T-cell (primary cell): ENCODE results near the gene TSHZ3. TPM values are rescaled to one million over a fixed set of nuclear protein-coding genes. Genes with fewer than 3 reads are reported as not detected.

Source experiments
- ATAC-seq, 4 experiments: fragments of 200-7000 bp in 3 of 4; fragments of 150-1000 bp in 1 of 4; cut with Tn5 transposase; replicated peaks in 1 of 4; 1 replicate in 3 of 4; 2 replicates in 1 of 4; pipeline ENCODE4 v1.10.0; 2021; ENCODE audit warnings: moderate library complexity in 3 of 4, mild to moderate bottlenecking in 2 of 4, moderate number of reproducible peaks in 1 of 4
- CTCF ChIA-PET, 2 donors: fragments of 300-600 bp; sonication (Branson Sonifier 250); formaldehyde crosslinking; loops; one replicate each; lab custom pipeline; 2022; ENCODE audit warnings: antibody characterized with exemption in 2 of 2; lab: Charles Lee
- POLR2A ChIA-PET, 2 donors: fragments of 300-600 bp; sonication (Branson Sonifier 250); formaldehyde crosslinking; loops; one replicate each; lab custom pipeline; 2022; ENCODE audit warnings: antibody characterized with exemption in 2 of 2; lab: Charles Lee
- DNase-seq, 35 experiments: peaks; one replicate each; pipeline versions ENCODE4 v3.0.0 to v3.0.0-alpha.2; 2013 to 2023
- H3K27ac ChIP-seq: one replicate; pipeline ENCODE4 v1.5.1; 2013; ENCODE audit warnings: low read length
- H3K27me3 ChIP-seq, 2 experiments: replicated peaks in 1 of 2; 1 replicate in 1 of 2; 2 replicates in 1 of 2; pipeline versions ENCODE4 v1.6.1 to v1.7.0; 2013; ENCODE audit warnings: low read length in 1 of 2, mixed read lengths in 1 of 2; ENCODE audit not compliant: control insufficient read depth in 2 of 2, insufficient read depth in 2 of 2; ENCODE audit errors: extremely low read depth in 1 of 2
- H3K36me3 ChIP-seq, 2 donors: 1 replicate in 1 of 2; 2 replicates in 1 of 2; pipeline versions ENCODE4 v1.6.1 to v1.7.0; 2013; ENCODE audit warnings: low read length in 1 of 2; ENCODE audit not compliant: control insufficient read depth in 2 of 2, insufficient read depth in 1 of 2; ENCODE audit errors: extremely low read depth in 1 of 2
- H3K4me1 ChIP-seq, 2 experiments: 1 replicate in 1 of 2; 2 replicates in 1 of 2; pipeline versions ENCODE4 v1.6.1 to v1.7.0; 2013; ENCODE audit warnings: low read length in 2 of 2, mixed read lengths in 1 of 2; ENCODE audit not compliant: insufficient read depth in 2 of 2, control insufficient read depth in 1 of 2; ENCODE audit errors: extremely low read depth in 1 of 2
- H3K4me3 ChIP-seq, 2 donors: 1 replicate in 1 of 2; 2 replicates in 1 of 2; pipeline versions ENCODE4 v1.5.1 to v1.7.0; 2013; ENCODE audit warnings: mild to moderate bottlenecking in 2 of 2, low read length in 1 of 2, moderate library complexity in 1 of 2; ENCODE audit not compliant: control insufficient read depth in 1 of 2; ENCODE audit errors: extremely low read depth in 1 of 2
- H3K9me3 ChIP-seq: 2 replicates; pipeline ENCODE4 v1.7.0; 2013
- H3K27ac Mint-ChIP-seq, 2 donors: one replicate each; pipeline ENCODE4 v1.8.0; 2020 to 2021; ENCODE audit warnings: mild to moderate bottlenecking in 2 of 2, mixed read lengths in 2 of 2
- H3K27me3 Mint-ChIP-seq, 2 donors: one replicate each; pipeline ENCODE4 v1.8.0; 2021 to 2022; ENCODE audit warnings: mixed read lengths in 2 of 2
- H3K36me3 Mint-ChIP-seq: one replicate; pipeline ENCODE4 v1.8.0; 2021; ENCODE audit warnings: mixed read lengths
- H3K4me1 Mint-ChIP-seq, 3 donors: one replicate each; pipeline ENCODE4 v1.8.0; 2020 to 2022; ENCODE audit warnings: mixed read lengths in 3 of 3, mild to moderate bottlenecking in 1 of 3
- H3K4me3 Mint-ChIP-seq, 3 donors: one replicate each; pipeline ENCODE4 v1.8.0; 2020 to 2022; ENCODE audit warnings: mild to moderate bottlenecking in 3 of 3, mixed read lengths in 3 of 3, moderate library complexity in 3 of 3
- H3K9me3 Mint-ChIP-seq, 3 donors: one replicate each; pipeline ENCODE4 v1.8.0; 2020 to 2022; ENCODE audit warnings: mixed read lengths in 3 of 3
- WGBS: methylation state at CpG from one replicate; pipeline ENCODE4 v1.1.5; 2013; ENCODE audit warnings: missing lambda C conversion rate; ENCODE audit not compliant: insufficient coverage; 5-methylcytosine and 5-hydroxymethylcytosine counted together
- total RNA-seq, 35 experiments: library from RNA in 6 of 35; stranded (reverse) in 6 of 35; fragments of 120-200 nt in 1 of 35; gene quantifications; one replicate each; pipeline versions ENCODE4 v1.2.1 to v1.2.4 and lab custom pipeline; 2013 to 2026

Gene TSHZ3
- total RNA-seq, 5 donors from 2014 or later (not counting 1 experiment from before 2014, with no cell fraction given) = 0.18 to 1.4 (median 0.54) TPM

DNA sequence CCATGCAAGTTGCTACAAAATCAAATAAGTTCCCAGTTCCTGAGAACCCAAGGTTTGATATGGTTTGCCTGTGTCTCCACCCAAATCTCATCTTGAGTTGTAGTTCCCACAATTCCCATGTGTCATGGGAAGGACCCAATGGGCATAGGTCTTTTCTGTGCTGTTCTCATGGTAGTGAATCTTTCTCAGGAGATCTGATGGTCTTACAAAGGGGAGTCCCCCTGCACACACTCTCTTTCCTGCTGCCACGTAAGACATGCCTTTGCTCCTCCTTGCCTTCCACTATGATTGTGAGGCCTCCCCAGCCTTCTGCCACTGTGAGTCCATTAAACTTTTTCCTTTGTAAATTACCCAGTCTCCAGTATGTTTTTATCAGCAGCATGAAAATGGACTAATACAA lies 28.5 kb upstream of the TSHZ3 start:
- H3K9me3 Mint-ChIP-seq = no peaks in the 10 kb centered on the region
- Histone ChIP-seq H3K27ac (no peak overlapping the region), H3K4me3 (no peak overlapping the region), H3K36me3 (no peaks in the 10 kb centered on the region), H3K27me3 (peaks cover 0 to 42% of the 10 kb centered on the region in 2 experiments), H3K9me3 (no peaks in the 10 kb centered on the region), H3K4me1 (peaks cover 0 to under 1% of the 10 kb centered on the region in 2 experiments)
- no peaks in the 10 kb centered on the region for H3K36me3 Mint-ChIP-seq
- H3K4me1 Mint-ChIP-seq = peaks cover 4 to 12% (median 11%) of the 10 kb centered on the region in 3 donors
- no CpG with 5 or more reads among the region's 1 CpG for WGBS
- H3K27me3 Mint-ChIP-seq = peaks cover 27 to 34% of the 10 kb centered on the region in 2 donors
- H3K27ac Mint-ChIP-seq = no peak overlapping the region
- ATAC-seq (no peak), DNase-seq (no peak)
- CTCF ChIA-PET = no interaction called here
- POLR2A ChIA-PET = no interaction called here
- no peak overlapping the region for H3K4me3 Mint-ChIP-seq

GRCh38 chr19:31372246-31372781 lies 23.1 kb upstream of the TSHZ3 start:
- peaks cover 16 to 32% (median 24%) of the 10 kb centered on the region in 3 donors for H3K4me1 Mint-ChIP-seq
- ChIA-PET CTCF (no interaction called here), POLR2A (no interaction called here)
- no peak overlapping the region for H3K4me3 Mint-ChIP-seq
- peaks cover 22 to 34% of the 10 kb centered on the region in 2 donors for H3K27me3 Mint-ChIP-seq
- peak in 5 of 35 experiments; percentile 4 to 53 (median 16) for DNase-seq
- H3K36me3 Mint-ChIP-seq = no peaks in the 10 kb centered on the region
- ATAC-seq = peak; percentile 45 to 77 (median 63)
- Histone ChIP-seq H3K4me1 (peaks cover 2 to 13% of the 10 kb centered on the region in 2 experiments), H3K27ac (no peak overlapping the region), H3K36me3 (no peaks in the 10 kb centered on the region), H3K9me3 (no peaks in the 10 kb centered on the region), H3K27me3 (peaks cover 0 to 26% of the 10 kb centered on the region in 2 experiments), H3K4me3 (no peak overlapping the region)
- no peak overlapping the region for H3K27ac Mint-ChIP-seq
- 0% methylated on average over 1 of the region's 2 CpGs for WGBS
- H3K9me3 Mint-ChIP-seq = no peaks in the 10 kb centered on the region

DNA sequence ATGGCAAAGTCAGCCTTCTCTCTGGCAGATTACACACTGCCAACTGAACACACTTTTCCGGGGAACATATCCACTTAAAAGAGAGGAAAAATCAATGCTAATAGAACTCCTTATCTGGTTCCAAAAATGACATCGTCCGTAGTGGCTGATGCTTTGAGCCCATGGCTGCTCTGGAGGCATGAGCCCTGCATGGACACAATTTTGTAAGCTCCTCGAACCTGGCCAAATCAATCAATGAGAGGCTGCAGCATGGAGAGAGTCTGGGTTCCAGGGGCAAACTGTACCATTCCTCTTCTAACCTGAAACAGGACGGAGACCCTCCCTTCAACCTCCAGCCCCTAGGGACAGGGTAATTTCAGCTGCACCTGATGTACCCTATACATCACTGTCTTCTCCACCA lies 21.0 kb upstream of the TSHZ3 start:
- Histone ChIP-seq H3K27me3 (peaks cover 0 to 37% of the 10 kb centered on the region in 2 experiments), H3K36me3 (no peaks in the 10 kb centered on the region), H3K9me3 (no peaks in the 10 kb centered on the region), H3K4me3 (no peak overlapping the region), H3K4me1 (peaks cover 2 to 13% of the 10 kb centered on the region in 2 experiments), H3K27ac (no peak overlapping the region)
- peaks cover 16 to 32% (median 24%) of the 10 kb centered on the region in 3 donors for H3K4me1 Mint-ChIP-seq
- ATAC-seq (no peak), DNase-seq (no peak)
- no peaks in the 10 kb centered on the region for H3K9me3 Mint-ChIP-seq
- ChIA-PET CTCF (no interaction called here), POLR2A (no interaction called here)
- H3K4me3 Mint-ChIP-seq = no peak overlapping the region
- no peaks in the 10 kb centered on the region for H3K36me3 Mint-ChIP-seq
- H3K27me3 Mint-ChIP-seq = peaks cover 35 to 44% of the 10 kb centered on the region in 2 donors
- 57% methylated on average over 3 of the region's 5 CpGs for WGBS
- no peak overlapping the region for H3K27ac Mint-ChIP-seq

GRCh38 chr19:31364963-31365362 lies 15.7 kb upstream of the TSHZ3 start:
- Histone ChIP-seq H3K36me3 (no peaks in the 10 kb centered on the region), H3K27me3 (peaks cover 3 to 34% of the 10 kb centered on the region in 2 experiments), H3K4me3 (no peak overlapping the region), H3K27ac (no peak overlapping the region), H3K4me1 (no peaks in the 10 kb centered on the region), H3K9me3 (no peaks in the 10 kb centered on the region)
- ATAC-seq (no peak), DNase-seq (no peak)
- no peaks in the 10 kb centered on the region for H3K36me3 Mint-ChIP-seq
- WGBS = 73% methylated on average over 1 of the region's 3 CpGs
- no peak overlapping the region for H3K4me3 Mint-ChIP-seq
- CTCF ChIA-PET = no interaction called here
- no peaks in the 10 kb centered on the region for H3K9me3 Mint-ChIP-seq
- H3K27ac Mint-ChIP-seq = no peak overlapping the region
- POLR2A ChIA-PET = no interaction called here
- peaks cover 51 to 59% of the 10 kb centered on the region in 2 donors for H3K27me3 Mint-ChIP-seq
- no peaks in the 10 kb centered on the region for H3K4me1 Mint-ChIP-seq

DNA sequence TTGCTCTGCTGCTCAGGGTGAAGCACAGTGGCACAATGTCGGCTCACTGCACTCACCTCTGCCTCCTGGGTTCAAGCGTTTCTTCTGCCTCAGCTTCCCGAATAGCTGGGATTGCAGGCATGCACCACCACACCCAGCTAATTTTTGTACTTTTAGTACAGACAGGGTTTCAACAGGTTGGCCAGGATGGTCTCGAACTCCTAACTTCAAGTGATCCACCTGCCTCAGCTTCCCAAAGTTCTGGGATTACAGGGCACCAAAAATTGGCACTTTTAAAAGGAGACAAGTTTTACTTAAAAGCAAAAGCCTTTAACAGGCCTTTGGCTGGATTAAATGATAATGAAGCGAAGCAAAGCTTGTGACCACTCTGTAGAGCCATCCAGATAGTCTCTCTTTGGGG lies 12.5 kb upstream of the TSHZ3 start:
- ATAC-seq (no peak), DNase-seq (no peak)
- Mint-ChIP-seq H3K4me1 (peaks cover under 1 to 5% (median 3%) of the 10 kb centered on the region in 3 donors), H3K9me3 (no peaks in the 10 kb centered on the region), H3K4me3 (no peak overlapping the region), H3K36me3 (no peaks in the 10 kb centered on the region), H3K27ac (no peak overlapping the region), H3K27me3 (peaks cover 63 to 73% of the 10 kb centered on the region in 2 donors)
- 78% methylated on average over 5 of the region's 5 CpGs for WGBS
- Histone ChIP-seq H3K36me3 (no peaks in the 10 kb centered on the region), H3K27ac (no peak overlapping the region), H3K4me3 (no peak overlapping the region), H3K27me3 (peaks cover 8 to 43% of the 10 kb centered on the region in 2 experiments), H3K4me1 (peaks cover 0 to 6% of the 10 kb centered on the region in 2 experiments), H3K9me3 (no peaks in the 10 kb centered on the region)
- ChIA-PET CTCF (no interaction called here), POLR2A (no interaction called here)

DNA sequence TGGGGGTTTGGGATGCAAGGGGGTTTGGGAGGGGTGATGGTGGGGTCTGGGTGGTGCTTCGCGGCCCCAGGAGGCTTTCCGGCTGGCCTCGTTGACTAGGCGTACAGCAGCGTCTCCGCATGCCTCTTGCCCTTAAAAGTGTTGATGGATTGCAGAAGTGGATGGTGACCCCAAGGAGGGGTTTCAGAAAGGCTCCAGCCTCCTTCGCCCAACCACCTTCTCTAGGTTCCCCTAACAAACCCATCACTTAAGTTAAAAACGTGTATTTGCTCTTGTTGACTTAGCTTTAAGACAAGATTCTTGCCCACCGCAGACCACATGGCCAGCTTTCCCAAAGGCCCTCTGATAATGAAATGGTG lies 8.1 kb upstream of the TSHZ3 start:
- H3K27me3 ChIP-seq = peaks cover 30 to 70% of the 10 kb centered on the region in 2 experiments
- WGBS = no CpG with 5 or more reads among the region's 10 CpGs
- H3K9me3 ChIP-seq = no peaks in the 10 kb centered on the region
- Mint-ChIP-seq H3K9me3 (no peaks in the 10 kb centered on the region), H3K27me3 (peaks cover 69 to 86% of the 10 kb centered on the region in 2 donors), H3K4me3 (no peak overlapping the region), H3K36me3 (no peaks in the 10 kb centered on the region), H3K27ac (no peak overlapping the region), H3K4me1 (peaks cover 24 to 42% (median 39%) of the 10 kb centered on the region in 3 donors)
- no peak for ATAC-seq
- peaks cover 0 to 44% of the 10 kb centered on the region in 2 experiments for H3K4me1 ChIP-seq
- H3K4me3 ChIP-seq = no peak overlapping the region
- H3K27ac ChIP-seq = no peak overlapping the region
- ChIA-PET CTCF (interaction anchor here in 1 of 2 donors (1.4 kb wide), 1 partner anchor 674 kb away, joined by 3 read pairs; no protein-coding TSS in a partner anchor), POLR2A (no interaction called here)
- DNase-seq = no peak
- H3K36me3 ChIP-seq = no peaks in the 10 kb centered on the region
